Measurements from ENCODE around the gene MSH2.
"Not testable (repeated sequence)": the region's sequence is repeated elsewhere in the genome, so short reads cannot be mapped to it uniquely, and the experiment has no call there.

MSH2 gene

DNA sequence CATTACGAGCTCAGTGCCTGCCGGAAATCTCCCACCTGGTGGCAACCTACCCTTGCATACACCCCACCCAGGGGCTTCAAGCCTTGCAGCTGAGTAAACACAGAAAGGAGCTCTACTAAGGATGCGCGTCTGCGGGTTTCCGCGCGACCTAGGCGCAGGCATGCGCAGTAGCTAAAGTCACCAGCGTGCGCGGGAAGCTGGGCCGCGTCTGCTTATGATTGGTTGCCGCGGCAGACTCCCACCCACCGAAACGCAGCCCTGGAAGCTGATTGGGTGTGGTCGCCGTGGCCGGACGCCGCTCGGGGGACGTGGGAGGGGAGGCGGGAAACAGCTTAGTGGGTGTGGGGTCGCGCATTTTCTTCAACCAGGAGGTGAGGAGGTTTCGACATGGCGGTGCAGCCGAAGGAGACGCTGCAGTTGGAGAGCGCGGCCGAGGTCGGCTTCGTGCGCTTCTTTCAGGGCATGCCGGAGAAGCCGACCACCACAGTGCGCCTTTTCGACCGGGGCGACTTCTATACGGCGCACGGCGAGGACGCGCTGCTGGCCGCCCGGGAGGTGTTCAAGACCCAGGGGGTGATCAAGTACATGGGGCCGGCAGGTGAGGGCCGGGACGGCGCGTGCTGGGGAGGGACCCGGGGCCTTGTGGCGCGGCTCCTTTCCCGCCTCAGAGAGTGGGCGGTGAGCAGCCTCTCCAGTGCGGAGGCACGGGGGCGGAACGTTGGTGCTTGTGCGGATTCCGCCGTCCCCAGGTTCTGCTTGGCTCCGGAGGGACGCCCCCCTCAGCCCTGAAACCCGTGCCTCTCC is at the start of gene MSH2:
Gene MSH2, plus strand, starts transcription at position 352 of the 804 bp plus-strand sequence. Its CDS starts 36 bp downstream, at position 388.
- peak; percentile 88 to 92 for DNase-seq (ENCODE audit: extremely low read depth in 1 of 2, low read depth in 1 of 2)

DNA sequence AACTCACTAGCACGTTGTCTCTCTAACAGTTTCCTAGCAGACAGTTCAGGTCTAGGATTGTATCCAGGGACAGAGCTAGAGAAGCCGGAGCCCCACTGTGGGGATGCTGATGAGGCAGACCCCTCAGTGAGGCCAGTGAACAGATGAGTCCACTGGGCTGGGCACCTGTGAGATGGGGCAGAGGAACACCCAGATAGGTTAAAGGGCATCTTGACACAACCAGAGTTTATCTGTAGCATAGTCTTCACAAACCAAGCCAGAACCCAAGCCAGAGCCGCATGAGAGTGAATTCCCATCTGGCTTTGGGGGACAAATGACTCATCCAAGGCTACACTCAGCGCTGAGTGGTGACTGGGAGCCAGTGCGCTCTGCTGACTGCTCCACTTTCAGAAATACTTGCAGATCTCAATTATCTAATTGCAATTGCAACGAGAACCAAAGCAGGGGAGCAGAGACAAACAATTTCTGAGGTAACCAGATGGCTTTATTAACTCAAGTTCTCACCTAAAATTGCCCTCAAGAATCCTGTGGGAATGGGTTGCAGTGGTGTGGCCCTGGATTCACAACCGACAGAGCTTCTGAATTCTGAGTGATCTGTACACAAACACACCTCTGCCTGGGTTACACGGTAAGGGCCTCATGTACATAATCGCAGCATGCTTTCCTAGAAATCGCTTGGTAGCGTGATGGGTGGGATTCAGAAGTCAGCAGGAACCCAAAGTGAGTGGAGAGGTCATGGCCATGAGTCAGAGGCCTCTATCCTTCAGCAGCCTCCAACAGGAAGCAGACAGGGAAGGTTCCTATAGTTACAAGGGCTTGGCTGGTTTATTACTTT is 48.7 kb upstream of the MSH2 start:
- no peak for DNase-seq (ENCODE audit: extremely low read depth in 1 of 2, low read depth in 1 of 2)

DNA sequence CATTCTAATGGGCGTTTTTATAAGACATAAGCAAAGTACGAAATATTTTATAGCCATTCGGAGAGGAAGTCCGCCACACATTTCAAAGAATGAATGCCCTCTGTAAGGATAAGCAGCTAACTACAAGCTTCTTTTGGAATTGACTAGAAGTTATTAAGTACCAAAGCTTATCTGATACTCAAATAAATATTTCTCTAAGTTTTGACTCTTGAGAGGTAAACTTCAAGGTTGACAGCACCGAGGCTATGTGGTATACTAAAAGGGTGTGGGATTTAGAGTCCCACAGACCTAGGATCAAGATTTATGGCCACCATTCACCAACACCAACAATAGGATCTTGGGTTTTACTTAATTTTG is 48.1 kb upstream of the MSH2 start:
- DNase-seq (ENCODE audit: extremely low read depth in 1 of 2, low read depth in 1 of 2) = no peak

DNA sequence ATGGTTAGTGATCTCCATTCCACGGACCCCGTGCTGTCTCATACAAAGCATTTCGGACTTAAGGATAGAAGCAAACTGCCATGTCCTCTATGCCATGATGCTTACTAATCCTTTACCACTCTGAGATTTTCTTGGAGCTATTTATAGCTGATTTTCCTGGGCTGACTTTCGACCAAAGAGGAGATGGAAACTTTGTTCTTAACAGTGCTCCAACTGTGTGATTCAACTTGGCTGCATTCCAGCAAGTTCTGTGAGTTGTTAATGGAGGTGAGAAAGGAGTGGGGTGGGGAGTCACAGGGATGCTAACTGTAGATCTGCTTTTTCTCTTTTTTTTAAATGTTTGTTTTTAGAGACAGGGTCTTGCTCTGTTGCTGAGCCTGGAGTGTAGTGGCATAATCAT is 45.5 kb upstream of the MSH2 start:
- no peak for DNase-seq (ENCODE audit: extremely low read depth in 1 of 2, low read depth in 1 of 2)

DNA sequence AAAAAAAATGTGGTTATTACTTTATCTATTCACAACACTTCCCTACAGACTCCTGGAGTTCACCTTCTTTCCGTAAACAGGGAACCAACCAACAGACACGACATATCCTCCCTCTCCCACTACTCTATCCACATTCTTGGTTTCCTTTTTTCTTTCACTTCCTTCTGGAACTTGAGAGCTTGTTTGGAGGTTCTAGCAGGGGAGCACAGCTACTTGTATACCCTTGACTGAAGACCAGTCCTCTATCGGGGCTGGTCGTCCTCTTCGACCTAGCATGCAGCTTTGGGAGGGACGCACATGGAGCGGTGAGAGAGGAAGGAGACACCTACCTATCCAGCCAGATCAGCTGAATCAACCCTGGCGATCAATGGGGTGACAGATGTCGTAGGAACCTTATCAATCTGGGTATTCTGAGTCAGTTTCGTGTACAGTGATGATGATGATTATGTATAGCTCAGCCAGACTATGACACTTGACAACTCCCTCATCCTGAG is 43.5 kb upstream of the MSH2 start:
- no peak for DNase-seq (ENCODE audit: extremely low read depth in 1 of 2, low read depth in 1 of 2)

DNA sequence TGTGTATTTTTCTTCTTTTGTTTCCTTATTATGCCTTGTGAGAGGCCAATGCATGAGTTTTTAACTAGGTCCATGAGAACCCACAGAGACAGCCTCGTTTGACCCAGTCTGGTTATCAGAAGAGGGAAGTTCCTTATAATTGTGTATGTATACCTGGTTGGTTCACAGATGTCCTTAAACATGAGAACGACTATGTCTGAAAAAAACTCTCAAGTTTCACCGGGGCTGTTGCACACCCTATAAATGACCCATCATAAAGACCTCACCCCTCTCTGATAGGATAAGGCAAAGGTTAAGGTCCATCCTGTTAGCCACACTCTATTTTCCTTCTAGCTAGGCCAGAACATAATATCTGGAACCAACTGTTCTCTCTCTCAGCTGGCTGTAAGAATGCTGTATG is 42.7 kb upstream of the MSH2 start:
- no peak for DNase-seq (ENCODE audit: extremely low read depth in 1 of 2, low read depth in 1 of 2)

DNA sequence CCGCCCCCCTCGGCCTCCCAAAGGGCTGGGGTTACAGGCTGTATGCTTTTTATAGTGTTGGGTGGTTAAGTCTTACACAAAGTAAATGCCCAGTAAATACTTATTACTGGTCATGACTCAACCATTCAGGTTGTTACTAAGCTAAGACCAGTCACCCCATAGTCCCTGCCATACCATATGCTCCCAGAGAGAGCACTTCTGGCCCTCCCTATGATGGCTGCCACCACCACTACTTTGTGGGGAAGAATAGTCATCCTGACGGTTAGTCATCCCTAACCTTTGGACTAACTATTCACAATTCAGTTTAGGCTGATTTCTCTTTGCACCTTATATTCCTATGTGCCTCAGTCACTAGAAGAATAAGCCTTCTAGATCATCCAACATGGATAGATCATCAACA is 42.0 kb upstream of the MSH2 start:
- DNase-seq (ENCODE audit: extremely low read depth in 1 of 2, low read depth in 1 of 2) = no peak

DNA sequence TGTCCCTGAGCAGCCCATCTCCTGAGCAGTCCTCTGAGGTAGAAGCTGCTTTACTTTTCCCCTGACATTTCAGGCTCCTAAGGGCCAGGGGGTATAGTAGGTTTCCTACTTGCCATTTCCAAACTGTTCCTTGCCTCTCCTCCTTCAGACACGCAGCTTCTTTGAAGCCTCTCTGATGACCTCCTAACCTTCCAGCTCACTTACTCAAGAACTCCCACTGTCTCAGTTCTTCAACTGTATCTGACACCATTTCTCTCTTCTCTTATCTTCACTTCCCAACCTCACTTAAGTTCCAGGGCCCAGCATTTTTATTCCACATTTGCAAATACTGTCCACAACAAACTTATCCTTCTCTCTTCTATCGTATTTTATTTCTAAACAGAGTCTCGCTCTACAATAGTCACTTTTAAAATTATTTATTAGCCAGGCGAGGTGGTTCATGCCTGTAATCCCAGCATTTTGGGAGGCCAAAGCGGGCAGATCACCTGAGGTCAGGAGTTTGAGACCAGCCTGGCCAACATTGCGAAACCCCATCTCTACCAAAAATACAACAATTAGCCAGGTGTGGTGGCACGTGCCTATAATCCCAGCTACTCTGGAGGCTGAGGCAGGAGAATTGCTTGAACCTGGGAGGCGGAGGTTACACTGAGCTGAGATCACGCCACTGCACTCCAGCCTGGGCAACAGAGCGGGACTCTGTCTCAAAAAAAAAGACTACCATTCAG is 41.3 kb upstream of the MSH2 start:
- DNase-seq (ENCODE audit: extremely low read depth in 1 of 2, low read depth in 1 of 2) = not testable (repeated sequence)

DNA sequence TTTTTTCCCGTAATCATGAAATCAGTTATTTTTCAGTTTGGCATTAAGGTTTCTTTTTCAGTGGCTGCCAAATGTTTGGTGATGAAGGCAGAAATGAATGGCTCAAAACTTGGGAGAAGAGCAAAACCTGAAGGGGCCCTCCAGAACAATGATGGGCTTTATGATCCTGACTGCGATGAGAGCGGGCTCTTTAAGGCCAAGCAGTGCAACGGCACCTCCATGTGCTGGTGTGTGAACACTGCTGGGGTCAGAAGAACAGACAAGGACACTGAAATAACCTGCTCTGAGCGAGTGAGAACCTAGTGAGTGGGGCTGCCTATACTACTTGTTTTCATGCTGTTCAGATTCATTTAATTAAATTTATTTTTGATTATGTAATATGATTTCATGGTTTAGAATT is 29.2 kb upstream of the MSH2 start:
- DNase-seq (ENCODE audit: extremely low read depth in 1 of 2, low read depth in 1 of 2) = no peak

DNA sequence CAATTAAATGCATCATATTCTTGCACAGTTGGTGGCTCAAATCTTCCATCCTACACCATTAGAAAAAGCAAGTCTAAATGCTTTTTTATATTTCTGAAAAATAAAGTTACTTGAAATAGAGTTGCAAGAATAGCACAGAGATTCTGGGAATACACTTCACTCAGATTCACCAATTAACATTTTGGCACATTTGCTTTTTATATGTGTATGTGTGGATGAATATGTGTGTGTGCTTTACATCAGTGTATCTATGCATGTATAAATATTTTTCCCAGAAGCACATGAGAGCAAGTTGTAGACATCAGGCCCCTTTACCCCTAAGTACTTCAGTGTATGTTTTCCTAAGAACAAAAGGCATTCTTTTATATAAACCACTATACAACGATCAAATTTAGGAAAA is 27.6 kb upstream of the MSH2 start:
- DNase-seq (ENCODE audit: extremely low read depth in 1 of 2, low read depth in 1 of 2) = no peak

DNA sequence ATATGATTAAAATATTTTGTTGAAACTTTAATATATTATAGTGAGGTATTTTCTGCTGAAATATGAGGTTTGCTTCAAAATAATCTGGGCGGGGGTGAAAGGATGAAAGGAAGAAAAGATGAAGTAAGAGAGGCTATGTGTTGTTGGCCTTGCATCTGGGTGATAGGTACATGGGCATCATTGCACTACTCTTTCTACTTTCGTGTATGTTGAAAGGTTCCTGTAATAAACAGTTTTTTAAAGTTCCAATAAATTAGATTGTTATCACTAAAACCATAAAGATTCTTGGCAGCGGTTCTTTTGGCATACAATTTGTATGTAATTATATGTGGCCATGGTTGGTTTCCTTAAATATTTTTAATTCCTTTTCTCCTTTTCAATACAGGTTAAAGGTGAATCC is 23.6 kb upstream of the MSH2 start:
- no peak for DNase-seq (ENCODE audit: extremely low read depth in 1 of 2, low read depth in 1 of 2)

DNA sequence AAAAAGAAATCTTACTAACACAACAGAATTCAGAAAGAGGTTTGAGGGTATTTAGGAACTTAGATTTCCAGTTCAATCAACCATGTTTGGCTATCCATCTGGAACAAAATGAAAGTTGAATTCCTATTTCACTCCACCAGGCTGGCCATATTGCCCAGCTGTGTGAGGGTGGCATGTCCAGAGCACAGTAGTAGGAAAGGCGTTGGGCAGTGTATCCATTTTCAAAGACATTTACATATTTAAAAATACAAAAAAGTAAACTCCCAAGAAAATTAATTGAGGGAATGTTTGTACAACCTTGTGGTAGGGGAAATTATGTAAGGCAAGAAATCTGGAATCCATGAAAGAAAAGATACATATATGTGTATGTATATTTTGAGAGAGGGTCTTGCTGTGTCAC is 21.5 kb upstream of the MSH2 start:
- DNase-seq (ENCODE audit: extremely low read depth in 1 of 2, low read depth in 1 of 2) = no peak

DNA sequence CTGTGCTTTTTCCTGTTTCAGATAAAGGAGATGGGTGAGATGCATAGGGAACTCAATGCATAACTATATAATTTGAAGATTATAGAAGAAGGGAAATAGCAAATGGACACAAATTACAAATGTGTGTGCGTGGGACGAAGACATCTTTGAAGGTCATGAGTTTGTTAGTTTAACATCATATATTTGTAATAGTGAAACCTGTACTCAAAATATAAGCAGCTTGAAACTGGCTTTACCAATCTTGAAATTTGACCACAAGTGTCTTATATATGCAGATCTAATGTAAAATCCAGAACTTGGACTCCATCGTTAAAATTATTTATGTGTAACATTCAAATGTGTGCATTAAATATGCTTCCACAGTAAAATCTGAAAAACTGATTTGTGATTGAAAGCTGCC is 16.4 kb upstream of the MSH2 start:
- no peak for DNase-seq (ENCODE audit: extremely low read depth in 1 of 2, low read depth in 1 of 2)

DNA sequence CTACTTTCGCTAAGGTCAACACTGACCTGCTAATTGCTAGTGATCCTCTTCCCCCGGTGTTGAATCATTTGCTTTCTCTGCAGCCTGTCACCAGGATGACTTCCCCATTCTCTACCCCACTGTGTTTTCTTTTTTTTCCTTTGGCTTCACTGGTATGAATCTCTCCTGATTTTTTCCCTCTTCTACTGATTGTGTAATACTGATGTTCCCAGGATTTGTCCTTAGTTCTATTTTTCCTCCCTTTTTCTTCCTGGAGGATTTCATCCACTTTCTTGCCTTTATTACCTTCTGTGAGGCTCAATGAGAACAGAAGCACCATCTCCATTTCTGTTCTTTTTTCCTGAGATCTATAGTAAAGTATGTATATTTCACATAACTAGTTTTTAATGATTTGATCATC is 14.1 kb upstream of the MSH2 start:
- DNase-seq (ENCODE audit: extremely low read depth in 1 of 2, low read depth in 1 of 2) = no peak

DNA sequence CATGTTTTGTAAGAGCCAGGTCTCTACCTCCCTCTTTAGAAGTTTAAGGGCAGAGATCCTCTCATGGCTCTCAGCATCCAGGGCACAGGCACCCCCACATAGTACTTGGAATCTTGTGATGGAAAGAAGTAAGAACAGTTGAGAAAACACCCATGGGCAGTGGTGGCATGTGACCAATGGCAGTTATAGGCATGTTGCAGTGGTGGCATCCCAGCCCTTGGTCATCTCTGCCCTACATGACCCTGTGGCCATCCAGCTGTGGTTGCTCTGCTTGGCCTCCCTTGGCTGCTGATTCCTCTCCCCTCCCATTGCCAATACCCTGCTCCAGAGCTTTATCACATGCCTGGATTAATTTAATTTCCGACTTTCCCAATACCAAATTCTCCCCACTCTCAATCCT is 13.3 kb upstream of the MSH2 start:
- DNase-seq (ENCODE audit: extremely low read depth in 1 of 2, low read depth in 1 of 2) = no peak

DNA sequence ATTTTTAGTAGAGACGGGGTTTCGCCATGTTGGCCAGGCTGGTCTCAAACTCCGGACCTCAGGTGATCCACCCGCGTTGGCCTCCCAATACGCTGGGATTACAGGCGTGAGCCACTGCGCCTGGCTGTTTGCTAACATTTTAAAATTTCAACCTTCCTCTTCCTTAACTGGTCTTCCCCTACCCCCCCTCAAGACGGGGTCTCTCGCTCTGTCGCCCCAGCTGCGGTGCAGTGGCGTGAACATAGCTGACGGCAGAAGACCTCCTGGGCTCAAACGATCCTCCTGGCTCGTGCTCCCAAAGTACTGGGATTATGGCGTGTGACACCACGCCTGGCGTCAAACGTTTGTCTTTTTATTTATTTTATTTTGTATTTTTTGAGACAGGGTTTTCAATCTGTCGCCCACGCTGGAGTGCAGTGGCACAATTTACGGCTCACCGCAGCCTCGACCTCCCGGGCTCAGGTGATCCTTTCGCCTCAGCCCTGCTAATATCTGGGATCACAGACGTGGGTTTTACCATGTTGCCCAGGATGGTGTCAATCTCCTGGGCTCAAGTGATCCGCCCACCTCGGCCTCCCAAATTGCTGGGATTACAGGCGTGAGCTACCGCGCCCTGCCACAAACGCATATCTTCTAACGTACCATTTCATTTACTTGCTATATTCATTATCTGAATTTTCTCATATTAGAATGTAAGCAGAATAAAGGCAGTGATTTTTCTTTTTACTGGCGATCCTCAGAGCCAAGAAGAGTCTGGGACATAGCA is 984 bp upstream of the MSH2 start:
- no peak for DNase-seq (ENCODE audit: extremely low read depth in 1 of 2, low read depth in 1 of 2)

DNA sequence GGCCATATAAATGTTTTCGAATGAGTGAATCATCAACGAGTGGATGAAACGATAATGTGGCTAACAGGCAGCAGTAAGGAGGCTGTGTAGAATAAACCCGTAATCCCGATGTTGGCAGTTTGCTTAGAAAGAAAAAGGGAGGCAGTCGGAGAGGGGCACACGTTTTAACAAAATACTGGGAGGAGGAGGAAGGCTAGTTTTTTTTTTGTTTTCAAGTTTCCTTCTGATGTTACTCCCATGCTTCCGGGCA is 476 bp upstream of the MSH2 start:
- no peak for DNase-seq (ENCODE audit: extremely low read depth in 1 of 2, low read depth in 1 of 2)

DNA sequence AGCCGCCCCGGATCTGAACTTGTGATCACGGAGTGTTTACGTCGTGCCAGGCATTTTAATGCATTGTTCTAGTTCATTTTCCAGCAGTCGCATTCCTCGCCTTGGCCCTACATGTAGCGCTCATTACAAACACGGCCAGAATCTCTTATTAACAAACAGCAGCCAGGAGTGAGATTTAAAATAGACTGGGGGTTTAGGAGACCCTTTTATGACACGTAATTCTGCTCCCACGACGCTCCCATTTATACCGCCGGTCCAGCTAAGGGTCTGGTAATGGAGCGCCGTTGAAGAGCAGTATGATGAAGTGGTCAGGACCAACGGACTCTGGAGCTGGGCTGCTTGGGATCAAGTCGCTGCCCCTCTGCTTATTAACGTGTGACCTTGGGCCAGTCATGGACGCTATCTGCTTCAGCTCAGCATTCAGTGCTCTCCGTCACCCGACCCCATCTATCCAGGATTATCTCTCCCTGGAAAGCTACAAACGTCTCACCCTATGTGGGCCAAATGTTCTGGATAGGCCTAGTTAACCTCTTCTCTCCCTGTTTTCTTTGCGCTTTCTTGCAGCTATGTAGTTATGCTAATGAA is 745 bp downstream of the MSH2 start:
- no peak for DNase-seq (ENCODE audit: extremely low read depth in 1 of 2, low read depth in 1 of 2)

DNA sequence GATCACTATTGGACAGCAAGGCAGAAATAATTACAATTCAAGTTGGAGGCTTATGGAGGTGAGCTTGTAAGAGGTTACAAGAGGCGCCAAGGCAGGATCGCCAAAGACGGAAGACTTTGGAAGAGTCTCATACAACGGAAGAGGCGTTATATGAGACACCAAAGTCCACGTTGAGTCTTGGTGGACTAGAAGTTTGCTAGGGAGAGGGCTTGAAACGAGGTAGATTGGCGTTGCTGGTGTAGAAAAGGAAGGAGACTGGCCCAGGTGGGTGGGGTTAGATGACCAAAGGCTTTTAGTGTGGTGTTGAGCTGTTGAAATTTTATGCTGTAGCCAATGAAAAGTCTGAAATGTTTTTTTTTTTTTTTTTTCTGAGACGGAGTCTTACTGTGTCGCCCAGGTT is 1.4 kb downstream of the MSH2 start:
- DNase-seq (ENCODE audit: extremely low read depth in 1 of 2, low read depth in 1 of 2) = no peak

DNA sequence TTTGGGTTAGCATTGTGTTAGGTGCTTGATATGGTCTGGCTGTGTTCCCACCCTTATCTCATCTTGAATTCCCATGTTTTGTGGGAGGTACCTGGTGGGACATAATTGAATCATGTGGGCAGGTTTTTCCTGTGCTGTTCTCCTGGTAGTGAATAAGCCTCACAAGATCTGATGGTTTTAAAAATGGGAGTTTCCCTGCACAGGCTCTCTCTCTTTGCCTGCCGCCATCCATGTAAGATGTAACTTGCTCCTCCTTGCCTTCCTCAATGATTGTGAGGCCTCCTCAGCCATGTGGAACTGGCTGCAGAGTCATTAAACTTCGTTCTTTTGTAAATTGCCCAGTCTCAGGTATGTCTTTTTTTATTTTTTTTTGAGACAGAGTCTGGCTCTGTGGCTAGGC is 2.8 kb downstream of the MSH2 start:
- DNase-seq (ENCODE audit: extremely low read depth in 1 of 2, low read depth in 1 of 2) = no peak
